Keratinocyte (primary cell): ENCODE measurements around the gene TTLL6. TPM values are rescaled to one million over a fixed set of nuclear protein-coding genes. Genes with fewer than 3 reads are reported as not detected.

ENCODE experiments used
- DNase-seq: peaks from one replicate; pipeline ENCODE4 v3.0.0-alpha.2; 2011; ENCODE audit warnings: low read depth, missing footprints, low spot score
- FAIRE-seq: peaks from 2 replicates; lab custom pipeline; 2011; peaks lifted over from hg19 to GRCh38; lab: Jason Lieb, UNC
- H2AFZ ChIP-seq: 2 replicates; pipeline ENCODE4 v1.6.0; 2012; ENCODE audit warnings: low read length, control low read depth, inconsistent platforms; ENCODE audit not compliant: control insufficient read depth
- H3K27ac ChIP-seq: 2 replicates; pipeline ENCODE4 v1.5.1; 2011; ENCODE audit warnings: low read length; ENCODE audit not compliant: control insufficient read depth, insufficient read depth
- H3K27me3 ChIP-seq: 3 replicates; pipeline ENCODE4 v1.6.0; 2011; ENCODE audit warnings: low read length; ENCODE audit not compliant: control insufficient read depth, insufficient read depth; ENCODE audit errors: extremely low read depth
- H3K36me3 ChIP-seq, 2 experiments: 2 replicates in 1 of 2; 3 replicates in 1 of 2; pipeline ENCODE4 v1.5.1; 2011; ENCODE audit warnings: low read length in 2 of 2, mild to moderate bottlenecking in 1 of 2; ENCODE audit not compliant: control insufficient read depth in 2 of 2, insufficient read depth in 2 of 2; ENCODE audit errors: extremely low read depth in 1 of 2
- H3K4me1 ChIP-seq: 3 replicates; pipeline ENCODE4 v1.5.1; 2011; ENCODE audit warnings: low read length; ENCODE audit not compliant: control insufficient read depth, insufficient read depth; ENCODE audit errors: extremely low read depth
- H3K4me2 ChIP-seq: 3 replicates; pipeline ENCODE4 v1.6.0; 2011; ENCODE audit warnings: low read depth, low read length; ENCODE audit not compliant: control insufficient read depth, insufficient read depth; ENCODE audit errors: extremely low read depth
- H3K4me3 ChIP-seq, 3 experiments: fragments of 200-600 bp in 1 of 3; sonication (generic) in 1 of 3; 2 replicates in 2 of 3; 3 replicates in 1 of 3; pipeline ENCODE4 v1.5.1; 2011 to 2016; ENCODE audit warnings: low read length in 3 of 3, mild to moderate bottlenecking in 3 of 3, control low read depth in 2 of 3, inconsistent platforms in 1 of 3, low read depth in 1 of 3, mixed read lengths in 1 of 3, mixed run types in 1 of 3, moderate library complexity in 1 of 3; ENCODE audit not compliant: control insufficient read depth in 2 of 3, insufficient read depth in 2 of 3; ENCODE audit errors: extremely low read depth in 1 of 3
- H3K79me2 ChIP-seq: 2 replicates; pipeline ENCODE4 v1.6.0; 2012; ENCODE audit warnings: low read length; ENCODE audit not compliant: control insufficient read depth, insufficient read depth
- H3K9ac ChIP-seq: 3 replicates; pipeline ENCODE4 v1.6.0; 2011; ENCODE audit warnings: low read length; ENCODE audit not compliant: control insufficient read depth, insufficient read depth; ENCODE audit errors: extremely low read depth
- H3K9me1 ChIP-seq: 3 replicates; pipeline ENCODE4 v1.6.0; 2011; ENCODE audit warnings: low read length; ENCODE audit not compliant: control insufficient read depth, insufficient read depth; ENCODE audit errors: extremely low read depth
- H3K9me3 ChIP-seq: 2 replicates; pipeline ENCODE4 v1.5.1; 2012; ENCODE audit warnings: low read depth, low read length; ENCODE audit not compliant: control insufficient read depth
- H4K20me1 ChIP-seq: 3 replicates; pipeline ENCODE4 v1.6.0; 2011; ENCODE audit warnings: low read length; ENCODE audit not compliant: control insufficient read depth, insufficient read depth; ENCODE audit errors: extremely low read depth
- EZH2 ChIP-seq: IDR thresholded peaks from one replicate; pipeline ENCODE4 v1.6.1; 2012; ENCODE audit warnings: inconsistent platforms, mild to moderate bottlenecking, low read length, moderate library complexity
- dilution Hi-C: fragments of 300-500 bp; cut with MboI; formaldehyde crosslinking; loops from one replicate; pipeline ENCODE4 v1.7.0; 2020; ENCODE audit warnings: low sequenced_read_pairs; ENCODE audit not compliant: extremely low pct_ligation_motif_present
- polyA plus RNA-seq, 5 experiments: library from polyadenylated mRNA; depleted of rRNA in 3 of 5; stranded (reverse) in 3 of 5; stranded (forward) in 1 of 5; unstranded in 1 of 5; fragments of >200 nt; gene quantifications; 1 replicate in 1 of 5; 2 replicates in 3 of 5; 3 replicates in 1 of 5; pipeline versions ENCODE4 v1.2.1 to v1.2.3, GENCODE V29; 2011 to 2012; ENCODE audit warnings: missing spikeins in 2 of 5, low read depth in 1 of 5, low replicate concordance in 1 of 5
- TF ChIP-seq, protein P1 (sequence below), 3 experiments: IDR thresholded peaks in 1 of 3; conservative IDR thresholded peaks in 1 of 3; optimal IDR thresholded peaks in 1 of 3; 2 replicates in 2 of 3; 3 replicates in 1 of 3; pipeline versions ENCODE3 to v1.5.1; 2011; ENCODE audit warnings: low read length in 3 of 3, mild to moderate bottlenecking in 3 of 3, moderate library complexity in 2 of 3, control low read depth in 1 of 3, inconsistent platforms in 1 of 3; ENCODE audit not compliant: insufficient read depth in 2 of 3; ENCODE audit errors: extremely low read depth in 1 of 3

Gene TTLL6
- polyA plus RNA-seq, 1 donor (not counting 4 experiments of a cell fraction or from before 2014, with no cell fraction given), result not detected

DNA sequence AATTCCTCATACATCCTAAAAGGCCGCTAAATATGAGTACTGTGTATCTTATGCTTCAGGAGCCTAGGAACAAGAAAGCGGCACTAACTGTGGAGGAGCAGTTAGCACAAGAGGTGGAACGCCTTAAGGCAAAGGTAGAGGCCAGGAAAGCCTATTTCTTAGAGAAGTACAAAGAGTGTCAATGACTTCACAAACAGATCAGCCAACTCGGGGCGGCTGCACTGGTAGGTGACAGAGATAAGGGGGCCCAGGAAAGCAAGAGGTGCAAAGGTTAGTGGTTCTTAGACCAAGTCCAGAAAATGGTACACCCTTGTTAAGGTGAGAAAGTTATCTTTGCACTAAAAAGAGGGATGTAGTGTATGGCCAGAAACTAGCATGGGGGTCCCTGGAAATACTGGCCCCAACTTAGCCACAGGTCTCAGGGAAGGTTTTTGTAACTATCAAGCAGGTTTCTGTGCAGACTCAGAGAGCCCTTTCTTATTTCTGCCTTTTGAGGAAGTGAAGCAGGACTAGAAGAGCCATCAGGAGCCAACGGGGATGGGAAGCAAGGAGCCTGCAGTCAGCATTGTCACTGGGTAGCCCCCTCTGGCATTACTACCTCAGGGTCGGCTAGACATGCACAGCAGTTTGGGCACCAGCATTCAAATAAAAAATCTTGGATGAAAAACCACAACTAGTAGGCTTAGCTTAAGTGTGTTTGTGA lies 37.9 kb upstream of the TTLL6 start:
- H3K79me2 ChIP-seq, result no peaks in the 10 kb centered on the region
- TF ChIP-seq, protein P1, sequence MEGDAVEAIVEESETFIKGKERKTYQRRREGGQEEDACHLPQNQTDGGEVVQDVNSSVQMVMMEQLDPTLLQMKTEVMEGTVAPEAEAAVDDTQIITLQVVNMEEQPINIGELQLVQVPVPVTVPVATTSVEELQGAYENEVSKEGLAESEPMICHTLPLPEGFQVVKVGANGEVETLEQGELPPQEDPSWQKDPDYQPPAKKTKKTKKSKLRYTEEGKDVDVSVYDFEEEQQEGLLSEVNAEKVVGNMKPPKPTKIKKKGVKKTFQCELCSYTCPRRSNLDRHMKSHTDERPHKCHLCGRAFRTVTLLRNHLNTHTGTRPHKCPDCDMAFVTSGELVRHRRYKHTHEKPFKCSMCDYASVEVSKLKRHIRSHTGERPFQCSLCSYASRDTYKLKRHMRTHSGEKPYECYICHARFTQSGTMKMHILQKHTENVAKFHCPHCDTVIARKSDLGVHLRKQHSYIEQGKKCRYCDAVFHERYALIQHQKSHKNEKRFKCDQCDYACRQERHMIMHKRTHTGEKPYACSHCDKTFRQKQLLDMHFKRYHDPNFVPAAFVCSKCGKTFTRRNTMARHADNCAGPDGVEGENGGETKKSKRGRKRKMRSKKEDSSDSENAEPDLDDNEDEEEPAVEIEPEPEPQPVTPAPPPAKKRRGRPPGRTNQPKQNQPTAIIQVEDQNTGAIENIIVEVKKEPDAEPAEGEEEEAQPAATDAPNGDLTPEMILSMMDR (optimal IDR thresholded peaks at IDR 0.05 in 1 of 3, IDR thresholded peaks at IDR 0.05 in 1 of 3, conservative IDR thresholded peaks at IDR 0.05 in 1 of 3; ENCODE audit: extremely low read depth in 1 of 3, insufficient read depth in 2 of 3, low read length in 3 of 3), result no peak
- TF ChIP-seq EZH2, result no peak
- H3K36me3 ChIP-seq, result peaks cover 11 to 15% of the 10 kb centered on the region in 2 experiments
- H3K4me3 ChIP-seq, result no peak overlapping the region
- H4K20me1 ChIP-seq, result no peaks in the 10 kb centered on the region
- no peak for FAIRE-seq
- H3K9me3 ChIP-seq, result no peaks in the 10 kb centered on the region
- H3K4me2 ChIP-seq, result no peak overlapping the region
- H3K27me3 ChIP-seq, result no peaks in the 10 kb centered on the region
- H2AFZ ChIP-seq, result no peak overlapping the region
- no peaks in the 10 kb centered on the region for H3K9me1 ChIP-seq
- H3K4me1 ChIP-seq, result no peaks in the 10 kb centered on the region
- dilution Hi-C loops, result no loop called here
- no peak overlapping the region for H3K9ac ChIP-seq
- DNase-seq, result no peak
- no peak overlapping the region for H3K27ac ChIP-seq

GRCh38 chr17:48850792-48851323 lies 33.8 kb upstream of the TTLL6 start:
- Histone ChIP-seq H4K20me1 (no peaks in the 10 kb centered on the region), H3K9ac (no peak overlapping the region), H3K9me1 (no peaks in the 10 kb centered on the region), H3K4me2 (no peak overlapping the region), H3K4me3 (no peak overlapping the region), H3K79me2 (no peaks in the 10 kb centered on the region), H3K27ac (no peak overlapping the region), H2AFZ (no peak overlapping the region), H3K9me3 (no peaks in the 10 kb centered on the region), H3K36me3 (peaks cover 13 to 25% of the 10 kb centered on the region in 2 experiments), H3K27me3 (no peaks in the 10 kb centered on the region), H3K4me1 (no peaks in the 10 kb centered on the region)
- DNase-seq, result no peak
- dilution Hi-C loops, result no loop called here
- FAIRE-seq, result no peak
- no peak for TF ChIP-seq EZH2
- TF ChIP-seq, protein P1 (optimal IDR thresholded peaks at IDR 0.05 in 1 of 3, IDR thresholded peaks at IDR 0.05 in 1 of 3, conservative IDR thresholded peaks at IDR 0.05 in 1 of 3; ENCODE audit: extremely low read depth in 1 of 3, insufficient read depth in 2 of 3, low read length in 3 of 3), result no peak
